Activated CD8-positive, alpha-beta memory T cell treated with anti-CD3 and anti-CD28 coated beads for 48 hours (primary cell): Measurements from ENCODE around the gene WDR31.
"Not testable (repeated sequence)": the region's sequence is repeated elsewhere in the genome, so short reads cannot be mapped to it uniquely, and the experiment has no call there.

ENCODE experiments used
- DNase-seq, 3 experiments: peaks; one replicate each; pipeline ENCODE4 v3.0.0-alpha.2; 2020; ENCODE audit warnings: low read depth in 2 of 3, low spot score in 2 of 3

The WDR31 gene

GRCh38 chr9:113368982-113369854, 29.1 kb upstream of the WDR31 start:
- DNase-seq: no peak

GRCh38 chr9:113368348-113368981, 28.4 kb upstream of the WDR31 start:
- DNase-seq: no peak

- not testable (repeated sequence) for DNase-seq
These were observed 25.6 kb upstream of the WDR31 start for GRCh38 chr9:113365652-113366051.

GRCh38 chr9:113364951-113365350, 24.9 kb upstream of the WDR31 start:
- no peak for DNase-seq

DNA sequence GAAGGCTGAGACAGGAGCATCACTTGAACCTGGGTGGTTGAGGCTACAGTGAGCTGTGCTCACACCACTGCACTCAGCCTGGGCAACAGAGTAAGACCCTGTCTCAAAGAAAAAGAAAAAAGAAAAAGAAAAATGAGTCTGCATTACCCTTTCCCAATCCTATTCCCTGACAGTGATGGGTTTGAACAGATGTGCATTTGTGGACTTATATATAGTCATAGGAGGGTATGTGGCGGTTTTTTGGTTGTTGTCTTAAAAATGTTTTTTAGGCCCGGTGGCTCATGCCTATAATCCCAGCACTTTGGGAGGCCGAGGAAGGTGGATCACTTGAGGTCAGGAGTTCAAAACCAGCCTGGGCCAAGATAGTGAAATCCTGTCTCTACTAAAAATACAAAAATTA, 23.3 kb upstream of the WDR31 start:
- DNase-seq: no peak

DNA sequence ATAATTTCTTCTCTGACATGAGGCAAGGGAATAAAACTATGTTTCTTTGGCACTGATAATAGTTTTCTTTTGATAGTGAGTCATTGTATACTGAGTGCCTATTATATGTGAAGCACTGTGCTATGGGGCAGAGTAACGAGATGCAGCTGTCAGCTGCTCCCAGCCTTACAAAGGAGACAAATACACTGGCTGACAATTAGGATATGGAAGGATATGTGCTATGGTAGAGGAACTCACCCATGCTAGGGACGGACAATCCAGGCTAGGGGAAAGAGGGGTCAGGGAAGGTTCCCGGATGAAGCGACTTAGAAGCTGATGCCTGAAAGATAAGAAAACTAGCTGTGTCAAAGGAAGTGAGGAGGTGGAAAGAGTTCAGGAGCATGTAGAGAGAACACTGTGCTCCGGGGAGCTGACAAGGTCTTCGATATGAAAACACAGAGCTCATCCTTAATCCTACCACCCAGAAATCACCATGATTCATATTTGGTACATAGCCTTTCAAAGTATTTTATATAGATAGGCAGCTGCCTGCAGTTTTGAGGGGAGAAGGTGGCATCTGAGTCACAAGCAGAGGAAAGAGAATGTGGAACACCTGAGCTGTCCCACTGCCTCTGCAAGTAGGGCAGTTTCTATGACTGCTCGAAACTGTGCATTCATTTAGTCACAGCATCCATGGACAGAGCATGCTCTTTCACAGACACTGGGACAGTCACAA, 21.4 kb upstream of the WDR31 start:
- no peak for DNase-seq

DNA sequence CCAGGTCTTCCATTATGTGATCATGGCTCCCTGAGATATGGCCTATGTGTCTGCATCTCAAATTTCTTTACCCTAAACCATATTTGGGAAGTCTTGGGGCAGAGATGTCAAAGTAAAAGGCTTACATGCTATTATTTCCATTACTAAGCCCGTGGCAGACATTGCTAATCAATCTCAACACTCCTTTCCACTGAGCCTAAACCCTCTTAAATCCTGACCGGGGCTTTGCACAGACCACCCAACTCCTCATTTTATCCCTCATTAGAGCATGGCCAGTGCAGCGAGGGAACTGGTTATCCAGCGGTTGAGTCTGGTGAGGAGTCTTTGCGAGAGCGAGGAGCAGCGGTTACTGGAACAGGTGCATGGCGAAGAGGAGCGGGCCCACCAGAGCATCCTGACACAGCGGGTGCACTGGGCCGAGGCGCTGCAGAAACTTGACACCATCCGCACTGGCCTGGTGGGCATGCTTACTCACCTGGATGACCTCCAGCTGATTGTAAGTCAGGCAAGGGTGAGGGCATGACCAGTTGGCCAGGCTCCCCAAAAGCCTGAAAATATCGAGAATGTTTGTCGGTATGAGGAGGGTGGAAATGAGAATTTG, 20.3 kb upstream of the WDR31 start:
- DNase-seq: no peak

GRCh38 chr9:113359385-113359784, 19.3 kb upstream of the WDR31 start:
- DNase-seq: no peak

- no peak for DNase-seq
These were observed 16.7 kb upstream of the WDR31 start for GRCh38 chr9:113356686-113357292.

GRCh38 chr9:113355040-113355596, 15.0 kb upstream of the WDR31 start:
- no peak for DNase-seq

DNA sequence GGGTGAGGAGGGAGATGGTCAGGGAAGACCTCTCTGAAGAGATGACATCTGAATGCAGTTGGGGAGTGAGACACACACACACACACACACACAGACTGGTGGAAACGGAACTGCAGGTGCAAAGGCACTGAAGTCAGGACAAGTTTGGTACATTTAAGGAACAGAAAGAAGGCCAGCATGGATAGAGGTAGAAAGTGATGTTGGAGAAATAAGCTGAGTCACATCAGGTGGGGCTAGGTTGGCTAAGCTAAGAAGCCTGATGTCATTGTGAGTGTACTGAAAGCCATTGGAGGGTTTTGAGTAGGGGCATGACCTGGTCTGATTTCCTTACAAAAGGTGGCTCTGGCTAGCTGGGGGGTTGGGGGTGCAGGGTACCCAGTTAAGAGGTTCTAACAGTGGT, 12.3 kb upstream of the WDR31 start:
- no peak for DNase-seq

DNA sequence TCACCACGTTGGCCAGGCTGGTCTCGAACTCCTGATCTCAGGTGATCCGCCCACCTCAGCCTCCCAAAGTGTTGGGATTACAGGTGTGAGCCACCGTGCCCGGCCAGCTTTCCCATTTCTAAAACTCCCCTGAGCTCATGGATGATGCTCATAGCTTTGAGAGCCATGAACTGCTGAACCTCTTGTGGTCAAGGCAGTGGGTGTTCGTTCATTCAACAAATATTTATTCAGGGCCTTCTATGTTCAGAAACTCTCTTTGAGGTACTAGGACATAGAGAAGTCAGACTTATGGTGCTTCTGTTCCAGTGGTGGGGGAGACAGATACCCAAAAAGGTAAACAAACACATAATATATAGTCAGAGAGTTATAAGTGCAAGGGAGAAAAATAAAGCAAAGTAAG, 11.9 kb upstream of the WDR31 start:
- DNase-seq: no peak

- DNase-seq: no peak
These were observed 10.9 kb upstream of the WDR31 start for GRCh38 chr9:113350937-113351336.

- DNase-seq: no peak
These were observed 10.1 kb upstream of the WDR31 start for GRCh38 chr9:113350107-113350661.

GRCh38 chr9:113349445-113350094, 9.5 kb upstream of the WDR31 start, which contains the start of gene BSPRY:
Gene BSPRY (plus strand): TSS chr9:113349541. CDS start chr9:113349580, 39 bp downstream.
- no peak for DNase-seq

DNA sequence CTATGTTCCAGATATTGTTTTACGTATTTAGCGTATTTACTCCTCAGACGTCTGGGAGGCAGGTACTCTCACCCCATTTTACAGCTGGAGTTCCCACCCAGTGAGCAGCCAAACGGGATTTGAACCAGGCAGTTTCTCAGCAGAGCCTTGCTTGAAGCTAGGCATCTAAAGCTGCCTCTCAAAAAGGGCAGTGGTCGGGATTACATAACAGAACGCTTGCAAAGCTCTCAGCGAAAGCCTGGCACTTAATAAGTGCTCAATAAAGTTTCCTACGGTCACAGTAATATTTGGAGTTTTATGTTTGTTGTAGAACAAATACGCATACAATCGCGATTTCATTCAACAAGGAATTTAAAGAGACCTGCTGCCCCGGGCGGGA, 9.0 kb upstream of the WDR31 start:
- DNase-seq: no peak

DNA sequence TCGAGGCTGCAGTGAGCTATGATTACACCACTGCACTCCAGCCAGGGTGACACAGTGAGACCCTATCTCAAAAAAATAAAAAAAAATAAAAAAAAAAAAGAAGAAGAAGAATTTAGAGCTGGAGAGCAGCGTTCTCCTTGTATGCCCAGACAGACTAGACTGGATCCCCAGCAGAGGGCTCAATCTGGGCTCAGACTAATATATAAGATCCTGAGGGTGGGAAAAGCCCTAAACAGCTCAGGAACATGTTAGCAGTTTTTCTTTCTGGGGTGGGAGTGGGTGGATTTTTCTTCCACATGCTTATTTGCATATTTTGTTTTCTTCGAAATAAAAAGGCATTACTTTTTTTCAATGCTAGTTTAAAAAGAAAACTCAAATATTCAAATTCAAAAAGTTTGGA, 8.4 kb upstream of the WDR31 start:
- no peak for DNase-seq

GRCh38 chr9:113345671-113346070, 5.6 kb upstream of the WDR31 start:
- DNase-seq: no peak

DNA sequence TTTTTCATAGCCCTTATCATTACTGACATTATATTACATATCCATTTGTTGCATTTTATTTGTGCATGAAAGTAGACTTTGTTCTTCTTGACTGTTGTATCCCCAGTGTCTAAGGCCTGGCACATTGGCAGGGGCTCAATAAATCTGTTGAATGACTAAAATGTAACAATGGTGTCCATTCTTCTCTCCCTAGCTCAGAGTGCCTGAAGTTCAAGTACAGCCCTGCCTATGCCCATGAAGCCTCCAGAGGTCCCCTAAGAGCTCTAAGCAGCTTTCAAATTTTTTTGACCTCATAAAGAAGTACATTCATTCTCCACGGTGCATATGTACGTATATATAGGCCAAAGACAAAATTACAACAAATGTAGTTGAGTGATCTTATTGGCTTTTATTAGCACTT, 5.1 kb upstream of the WDR31 start:
- DNase-seq: no peak

GRCh38 chr9:113343732-113344231, 3.7 kb upstream of the WDR31 start:
- DNase-seq: no peak
